ENCODE results near the gene CCDC183. TPM values are rescaled to one million over a fixed set of nuclear protein-coding genes. Genes with fewer than 3 reads are reported as not detected.
A peak's percentile ranks its signal among the peaks of the same experiment; 100 is the strongest.
"Not testable (repeated sequence)": the region's sequence is repeated elsewhere in the genome, so short reads cannot be mapped to it uniquely, and the experiment has no call there.

The CCDC183 gene
- total RNA-seq, 1 experiment from 2014 or later: 1.1 TPM

GRCh38 chr9:136842380-136842948 lies 46.3 kb downstream of the CCDC183 start, which contains the start of gene AJM1:
TSS of gene AJM1 (plus strand) at chr9:136842478. CDS start at chr9:136844415, 1,937 bp downstream.
- not testable (repeated sequence) for H3K27ac ChIP-seq (ENCODE audit: insufficient read length, low read depth, low read length); H4K20me1 ChIP-seq (ENCODE audit: control insufficient read depth, insufficient read depth, insufficient read length); H3K79me1 ChIP-seq (ENCODE audit: insufficient read depth, low read depth, low read length, poor library complexity, severe bottlenecking); H4K5ac ChIP-seq (ENCODE audit: insufficient read length, low read depth, low read length); H3T11ph ChIP-seq (ENCODE audit: low read length); H2AK5ac ChIP-seq (ENCODE audit: insufficient read length, low read length); H3K9me3 Mint-ChIP-seq; H2AFZ ChIP-seq (ENCODE audit: low read length); H3K18ac ChIP-seq (ENCODE audit: insufficient read length, low read depth, low read length); H2BK5ac ChIP-seq (ENCODE audit: insufficient read length, low read length); H4K91ac ChIP-seq (ENCODE audit: insufficient read length, low read depth, low read length); H3K23ac ChIP-seq (ENCODE audit: insufficient read length, low read depth, low read length); H2BK12ac ChIP-seq (ENCODE audit: insufficient read length, low read depth, low read length); H3K14ac ChIP-seq (ENCODE audit: insufficient read depth, low read length); H3K4ac ChIP-seq (ENCODE audit: low read depth, low read length); H3K79me2 ChIP-seq (ENCODE audit: insufficient read depth, low read length); H3K9me3 ChIP-seq (ENCODE audit: control insufficient read depth, low read depth, low read length); H2BK120ac ChIP-seq (ENCODE audit: low read depth, low read length, poor library complexity, severe bottlenecking); H2BK15ac ChIP-seq (ENCODE audit: low read depth, low read length); H3K23me2 ChIP-seq (ENCODE audit: insufficient read length, low read depth, low read length, poor library complexity, severe bottlenecking); H3K27me3 ChIP-seq (ENCODE audit: insufficient read depth, low read length); H4K8ac ChIP-seq (replicated peaks; ENCODE audit: insufficient read length, low read depth, low read length); H3K56ac ChIP-seq (ENCODE audit: insufficient read length, low read depth, low read length); H3K27me3 Mint-ChIP-seq (ENCODE audit: low read depth); H3K9ac ChIP-seq (ENCODE audit: extremely low read depth, insufficient read length, low read length); H3K4me1 ChIP-seq (ENCODE audit: insufficient read depth, low read length); H2BK20ac ChIP-seq (ENCODE audit: low read depth, low read length, poor library complexity, severe bottlenecking); H3K4me2 ChIP-seq (ENCODE audit: insufficient read depth, insufficient read length, low read length)
- 0 out of 7 replicates have a peak within 1 kb of the TSS, but pooled peaks of 1 of the 3 experiments have one; percentile 64 for H3K27ac Mint-ChIP-seq
- no CpG with 5 or more reads among the region's 27 CpGs for WGBS (ENCODE audit: extremely low coverage, insufficient read length, low lambda C conversion rate)
- peak within 1 kb of the TSS in 1 of 2 experiments; percentile 56 for H3K4me3 Mint-ChIP-seq
- peak; percentile 87 for DNase-seq
- H3K4me1 Mint-ChIP-seq: peaks cover 16 to 28% of the 10 kb centered on the region in 2 experiments
- peaks cover 0 to 15% (median 15%) of the 10 kb centered on the region in 3 experiments; a peak in 4 of 7 replicates for H3K36me3 Mint-ChIP-seq (ENCODE audit: insufficient read depth in 1 of 3, low read depth in 3 of 3)
- TF ChIP-seq CTCF (conservative IDR thresholded peaks at IDR 0.05): peak; percentile 92

- not testable (repeated sequence) for H3K56ac ChIP-seq (ENCODE audit: insufficient read length, low read depth, low read length); H3K4me2 ChIP-seq (ENCODE audit: insufficient read depth, insufficient read length, low read length); H3K27me3 Mint-ChIP-seq (ENCODE audit: low read depth); H2BK120ac ChIP-seq (ENCODE audit: low read depth, low read length, poor library complexity, severe bottlenecking); H2BK5ac ChIP-seq (ENCODE audit: insufficient read length, low read length); H4K91ac ChIP-seq (ENCODE audit: insufficient read length, low read depth, low read length); H4K20me1 ChIP-seq (ENCODE audit: control insufficient read depth, insufficient read depth, insufficient read length); H3K79me1 ChIP-seq (ENCODE audit: insufficient read depth, low read depth, low read length, poor library complexity, severe bottlenecking); H3K27ac ChIP-seq (ENCODE audit: insufficient read length, low read depth, low read length); H4K5ac ChIP-seq (ENCODE audit: insufficient read length, low read depth, low read length); H3K79me2 ChIP-seq (ENCODE audit: insufficient read depth, low read length); H3K27me3 ChIP-seq (ENCODE audit: insufficient read depth, low read length); H2AK5ac ChIP-seq (ENCODE audit: insufficient read length, low read length); H2BK12ac ChIP-seq (ENCODE audit: insufficient read length, low read depth, low read length); H3K9me3 ChIP-seq (ENCODE audit: control insufficient read depth, low read depth, low read length); H3K14ac ChIP-seq (ENCODE audit: insufficient read depth, low read length); H2AFZ ChIP-seq (ENCODE audit: low read length); H3K23ac ChIP-seq (ENCODE audit: insufficient read length, low read depth, low read length); H3T11ph ChIP-seq (ENCODE audit: low read length); H3K27ac Mint-ChIP-seq; H2BK15ac ChIP-seq (ENCODE audit: low read depth, low read length); H3K18ac ChIP-seq (ENCODE audit: insufficient read length, low read depth, low read length); H4K8ac ChIP-seq (replicated peaks; ENCODE audit: insufficient read length, low read depth, low read length); DNase-seq; H3K9me3 Mint-ChIP-seq; H3K23me2 ChIP-seq (ENCODE audit: insufficient read length, low read depth, low read length, poor library complexity, severe bottlenecking); H3K4ac ChIP-seq (ENCODE audit: low read depth, low read length); H3K9ac ChIP-seq (ENCODE audit: extremely low read depth, insufficient read length, low read length); H2BK20ac ChIP-seq (ENCODE audit: low read depth, low read length, poor library complexity, severe bottlenecking); H3K4me1 ChIP-seq (ENCODE audit: insufficient read depth, low read length)
- WGBS (ENCODE audit: extremely low coverage, insufficient read length, low lambda C conversion rate): no CpG with 5 or more reads among the region's 21 CpGs
- Mint-ChIP-seq H3K4me1 (peaks cover 16 to 28% of the 10 kb centered on the region in 2 experiments), H3K4me3 (peak overlapping the region in 1 of 2 experiments; percentile 12; a peak in 1 of 5 replicates), H3K36me3 (ENCODE audit: insufficient read depth in 1 of 3, low read depth in 3 of 3) (peaks cover 0 to 13% (median 12%) of the 10 kb centered on the region in 3 experiments; a peak in 4 of 7 replicates)
These were observed 47.1 kb downstream of the CCDC183 start for GRCh38 chr9:136843159-136843800.
